Neural cell (in vitro differentiated cells): ENCODE results near the gene OFD1. TPM values are rescaled to one million over a fixed set of nuclear protein-coding genes. Genes with fewer than 3 reads are reported as not detected.

ENCODE experiments used
- H2AFZ ChIP-seq: fragments of 200-600, 300-800 bp; sonication (generic), shearing (Covaris generic); 2 replicates; pipeline ENCODE4 v1.6.0; 2014; ENCODE audit warnings: low read depth, mild to moderate bottlenecking, antibody characterized with exemption, low read length, moderate library complexity
- H3F3A ChIP-seq: fragments of 200-600 bp; shearing (Covaris generic); 2 replicates; pipeline ENCODE4 v1.6.1; 2016; ENCODE audit warnings: mild to moderate bottlenecking, moderate library complexity, mixed read lengths, antibody characterized with exemption, low read length; ENCODE audit not compliant: insufficient read depth, poor library complexity, severe bottlenecking
- H3K27ac ChIP-seq: fragments of 200-600, 300-800 bp; sonication (generic), shearing (Covaris generic); 2 replicates; pipeline ENCODE4 v1.5.1; 2014; ENCODE audit warnings: mild to moderate bottlenecking, low read length, moderate library complexity
- H3K27me3 ChIP-seq: fragments of 300-800, 200-600 bp; sonication (generic), shearing (Covaris generic); 2 replicates; pipeline ENCODE4 v1.6.0; 2014; ENCODE audit warnings: mild to moderate bottlenecking, low read depth, low read length, moderate library complexity; ENCODE audit not compliant: insufficient read depth
- H3K36me3 ChIP-seq: fragments of 300-800, 200-600 bp; sonication (generic), shearing (Covaris generic); 2 replicates; pipeline ENCODE4 v1.5.1; 2014; ENCODE audit warnings: mild to moderate bottlenecking, antibody characterized with exemption, low read length, moderate library complexity; ENCODE audit not compliant: insufficient read depth
- H3K4me2 ChIP-seq: fragments of 300-800, 200-600 bp; sonication (generic), shearing (Covaris generic); 2 replicates; pipeline ENCODE4 v1.6.0; 2014; ENCODE audit warnings: mild to moderate bottlenecking, low read length
- H3K4me3 ChIP-seq: fragments of 300-800, 200-600 bp; sonication (generic), shearing (Covaris generic); 2 replicates; pipeline ENCODE4 v1.5.1; 2014; ENCODE audit warnings: mild to moderate bottlenecking, low read length, moderate library complexity
- H3K79me2 ChIP-seq: fragments of 200-600 bp; shearing (Covaris generic); replicated peaks from 2 replicates; pipeline ENCODE4 v1.6.0; 2014; ENCODE audit warnings: mild to moderate bottlenecking, low read length, moderate library complexity; ENCODE audit not compliant: insufficient read depth
- H3K9ac ChIP-seq: fragments of 300-800, 200-600 bp; sonication (generic), shearing (Covaris generic); 2 replicates; pipeline ENCODE4 v1.6.1; 2016; ENCODE audit warnings: mild to moderate bottlenecking, low read length, mixed read lengths
- H3K9me2 ChIP-seq: fragments of 200-600 bp; shearing (Covaris generic); 2 replicates; pipeline ENCODE4 v1.6.1; 2016; ENCODE audit warnings: mild to moderate bottlenecking, low read length, mixed read lengths; ENCODE audit not compliant: insufficient read depth
- H3K9me3 ChIP-seq: fragments of 200-600, 300-800 bp; sonication (generic), shearing (Covaris generic); 2 replicates; pipeline ENCODE4 v1.6.1; 2016; ENCODE audit warnings: mild to moderate bottlenecking, mixed run types, low read length, moderate library complexity, mixed read lengths
- H4K20me1 ChIP-seq: fragments of 200-600 bp; shearing (Covaris generic); 2 replicates; pipeline ENCODE4 v1.6.1; 2016; ENCODE audit warnings: mild to moderate bottlenecking, mixed run types; ENCODE audit not compliant: insufficient read depth
- EZH2 ChIP-seq: fragments of 200-600, 300-800 bp; shearing (Covaris generic), sonication (generic); IDR thresholded peaks from 2 replicates; pipeline ENCODE4 v1.6.1; 2014; ENCODE audit warnings: antibody characterized with exemption, low read length, borderline replicate concordance, mild to moderate bottlenecking; ENCODE audit not compliant: insufficient read depth, poor library complexity, severe bottlenecking
- MXI1 ChIP-seq: fragments of 450-650 bp; conservative IDR thresholded peaks from 2 replicates; pipeline ENCODE4 v1.6.1; 2014; ENCODE audit warnings: antibody characterized with exemption, mild to moderate bottlenecking; ENCODE audit not compliant: poor library complexity, severe bottlenecking
- POLR2AphosphoS5 ChIP-seq: IDR thresholded peaks from 2 replicates; pipeline ENCODE4 v1.6.1; 2012
- RAD21 ChIP-seq: fragments of 450-650 bp; conservative IDR thresholded peaks from 2 replicates; pipeline ENCODE4 v1.6.1; 2014; ENCODE audit warnings: antibody characterized with exemption, mild to moderate bottlenecking, moderate library complexity
- SMC3 ChIP-seq: fragments of 450-650 bp; conservative IDR thresholded peaks from 2 replicates; pipeline ENCODE4 v1.6.1; 2014; ENCODE audit warnings: antibody characterized with exemption, mild to moderate bottlenecking, moderate library complexity; ENCODE audit not compliant: poor library complexity
- TAF1 ChIP-seq: IDR thresholded peaks from 2 replicates; pipeline ENCODE4 v1.6.1; 2012; ENCODE audit warnings: low read depth
- polyA plus RNA-seq: library from polyadenylated mRNA; depleted of rRNA; stranded (reverse); fragments of >200 nt; gene quantifications from 2 replicates; pipeline ENCODE4 v1.2.3, GENCODE V29; 2014
- TF ChIP-seq, protein P1 (sequence below): IDR thresholded peaks from 2 replicates; pipeline ENCODE4 v1.6.1; 2012; ENCODE audit warnings: borderline replicate concordance
- TF ChIP-seq, protein P2 (sequence below): fragments of 450-650 bp; IDR thresholded peaks from 2 replicates; pipeline ENCODE4 v1.5.1; 2014; ENCODE audit warnings: antibody characterized with exemption, mild to moderate bottlenecking, moderate library complexity; ENCODE audit not compliant: poor library complexity, severe bottlenecking

Gene OFD1
- polyA plus RNA-seq, 1 donor from 2014 or later = 35.1 TPM

DNA sequence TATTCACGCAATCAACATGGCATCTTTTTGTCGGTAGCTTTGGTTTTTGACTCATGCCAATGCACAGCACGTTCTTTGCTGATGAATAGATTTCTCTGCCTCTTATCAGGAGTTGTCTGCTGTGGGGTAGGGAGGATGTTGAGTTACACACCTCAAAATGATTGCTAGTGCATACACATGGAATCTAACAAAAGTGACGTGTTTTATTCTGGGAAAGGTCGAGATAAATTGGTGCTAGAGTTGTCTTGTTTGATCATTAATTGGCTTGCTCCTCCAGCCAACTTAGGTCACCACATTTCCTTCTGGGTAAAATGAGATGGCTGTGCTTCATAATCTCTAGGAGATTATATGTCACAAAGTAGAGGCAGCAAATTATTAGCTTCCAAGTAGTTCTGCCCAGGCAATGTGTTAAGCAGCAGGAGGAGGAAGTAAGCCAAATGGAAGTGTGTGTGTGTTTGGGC, 41.7 kb upstream of the OFD1 start:
- H3K9me3 ChIP-seq = no peaks in the 10 kb centered on the region
- no peak overlapping the region for H3K27ac ChIP-seq
- H3K9me2 ChIP-seq = no peaks in the 10 kb centered on the region
- no peak for TF ChIP-seq TAF1
- TF ChIP-seq POLR2AphosphoS5 = no peak
- TF ChIP-seq, protein P1, sequence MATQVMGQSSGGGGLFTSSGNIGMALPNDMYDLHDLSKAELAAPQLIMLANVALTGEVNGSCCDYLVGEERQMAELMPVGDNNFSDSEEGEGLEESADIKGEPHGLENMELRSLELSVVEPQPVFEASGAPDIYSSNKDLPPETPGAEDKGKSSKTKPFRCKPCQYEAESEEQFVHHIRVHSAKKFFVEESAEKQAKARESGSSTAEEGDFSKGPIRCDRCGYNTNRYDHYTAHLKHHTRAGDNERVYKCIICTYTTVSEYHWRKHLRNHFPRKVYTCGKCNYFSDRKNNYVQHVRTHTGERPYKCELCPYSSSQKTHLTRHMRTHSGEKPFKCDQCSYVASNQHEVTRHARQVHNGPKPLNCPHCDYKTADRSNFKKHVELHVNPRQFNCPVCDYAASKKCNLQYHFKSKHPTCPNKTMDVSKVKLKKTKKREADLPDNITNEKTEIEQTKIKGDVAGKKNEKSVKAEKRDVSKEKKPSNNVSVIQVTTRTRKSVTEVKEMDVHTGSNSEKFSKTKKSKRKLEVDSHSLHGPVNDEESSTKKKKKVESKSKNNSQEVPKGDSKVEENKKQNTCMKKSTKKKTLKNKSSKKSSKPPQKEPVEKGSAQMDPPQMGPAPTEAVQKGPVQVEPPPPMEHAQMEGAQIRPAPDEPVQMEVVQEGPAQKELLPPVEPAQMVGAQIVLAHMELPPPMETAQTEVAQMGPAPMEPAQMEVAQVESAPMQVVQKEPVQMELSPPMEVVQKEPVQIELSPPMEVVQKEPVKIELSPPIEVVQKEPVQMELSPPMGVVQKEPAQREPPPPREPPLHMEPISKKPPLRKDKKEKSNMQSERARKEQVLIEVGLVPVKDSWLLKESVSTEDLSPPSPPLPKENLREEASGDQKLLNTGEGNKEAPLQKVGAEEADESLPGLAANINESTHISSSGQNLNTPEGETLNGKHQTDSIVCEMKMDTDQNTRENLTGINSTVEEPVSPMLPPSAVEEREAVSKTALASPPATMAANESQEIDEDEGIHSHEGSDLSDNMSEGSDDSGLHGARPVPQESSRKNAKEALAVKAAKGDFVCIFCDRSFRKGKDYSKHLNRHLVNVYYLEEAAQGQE = no peak
- no peak for TF ChIP-seq MXI1
- TF ChIP-seq, protein P2, sequence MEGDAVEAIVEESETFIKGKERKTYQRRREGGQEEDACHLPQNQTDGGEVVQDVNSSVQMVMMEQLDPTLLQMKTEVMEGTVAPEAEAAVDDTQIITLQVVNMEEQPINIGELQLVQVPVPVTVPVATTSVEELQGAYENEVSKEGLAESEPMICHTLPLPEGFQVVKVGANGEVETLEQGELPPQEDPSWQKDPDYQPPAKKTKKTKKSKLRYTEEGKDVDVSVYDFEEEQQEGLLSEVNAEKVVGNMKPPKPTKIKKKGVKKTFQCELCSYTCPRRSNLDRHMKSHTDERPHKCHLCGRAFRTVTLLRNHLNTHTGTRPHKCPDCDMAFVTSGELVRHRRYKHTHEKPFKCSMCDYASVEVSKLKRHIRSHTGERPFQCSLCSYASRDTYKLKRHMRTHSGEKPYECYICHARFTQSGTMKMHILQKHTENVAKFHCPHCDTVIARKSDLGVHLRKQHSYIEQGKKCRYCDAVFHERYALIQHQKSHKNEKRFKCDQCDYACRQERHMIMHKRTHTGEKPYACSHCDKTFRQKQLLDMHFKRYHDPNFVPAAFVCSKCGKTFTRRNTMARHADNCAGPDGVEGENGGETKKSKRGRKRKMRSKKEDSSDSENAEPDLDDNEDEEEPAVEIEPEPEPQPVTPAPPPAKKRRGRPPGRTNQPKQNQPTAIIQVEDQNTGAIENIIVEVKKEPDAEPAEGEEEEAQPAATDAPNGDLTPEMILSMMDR = no peak
- TF ChIP-seq SMC3 = no peak
- no peak for TF ChIP-seq RAD21
- peaks cover 29% of the 10 kb centered on the region for H3K79me2 ChIP-seq
- H3K27me3 ChIP-seq = no peaks in the 10 kb centered on the region
- no peak overlapping the region for H3K4me3 ChIP-seq
- H3K4me2 ChIP-seq = no peak overlapping the region
- no peak overlapping the region for H3K9ac ChIP-seq
- no peaks in the 10 kb centered on the region for H3K36me3 ChIP-seq
- H3F3A ChIP-seq = no peaks in the 10 kb centered on the region
- H4K20me1 ChIP-seq = no peaks in the 10 kb centered on the region
- no peak overlapping the region for H2AFZ ChIP-seq

DNA sequence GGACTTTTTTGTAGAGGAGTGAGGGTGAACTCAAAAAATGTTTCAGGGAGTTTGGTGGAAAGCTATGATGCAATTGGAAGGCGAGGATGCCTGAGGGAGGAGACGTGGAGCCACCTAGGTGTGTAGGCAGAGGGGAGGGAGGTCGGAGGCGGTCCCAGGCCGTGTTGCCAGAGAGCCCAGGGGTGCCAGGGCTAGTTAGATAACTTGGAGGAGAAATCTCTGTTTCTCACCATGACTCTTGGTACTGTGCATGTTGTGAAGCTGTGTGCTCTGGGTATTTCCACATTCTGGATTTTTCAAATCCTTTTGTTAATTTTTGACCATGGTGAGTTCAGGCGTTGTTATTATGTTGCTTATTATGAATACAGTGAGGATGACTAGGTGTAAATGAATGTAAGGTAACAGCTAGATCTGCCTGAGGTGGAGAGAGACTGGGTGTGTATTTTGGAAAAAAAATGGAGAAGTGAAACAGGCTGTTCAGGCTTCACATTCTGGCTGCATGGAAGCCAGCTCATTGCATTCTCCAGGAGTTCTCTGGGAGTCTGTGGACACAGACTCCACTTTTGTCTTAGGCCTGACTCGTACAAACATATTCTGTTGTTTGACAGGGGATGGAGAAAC, 41.1 kb upstream of the OFD1 start:
- Histone ChIP-seq H3K36me3 (no peaks in the 10 kb centered on the region), H3F3A (no peaks in the 10 kb centered on the region), H2AFZ (no peak overlapping the region), H3K9me2 (no peaks in the 10 kb centered on the region), H3K27ac (no peak overlapping the region), H3K9me3 (no peaks in the 10 kb centered on the region), H3K27me3 (no peaks in the 10 kb centered on the region), H4K20me1 (no peaks in the 10 kb centered on the region), H3K9ac (no peak overlapping the region), H3K4me3 (no peak overlapping the region), H3K4me2 (no peak overlapping the region), H3K79me2 (peaks cover 27% of the 10 kb centered on the region)
- TF ChIP-seq SMC3 = no peak
- no peak for TF ChIP-seq POLR2AphosphoS5
- TF ChIP-seq RAD21 = no peak
- no peak for TF ChIP-seq MXI1
- TF ChIP-seq EZH2 = no peak
- TF ChIP-seq TAF1 = no peak
- TF ChIP-seq, protein P1 = no peak
- TF ChIP-seq, protein P2 = no peak
